ENCODE data around the gene COX6B2.
"Not testable (repeated sequence)": the region's sequence is repeated elsewhere in the genome, so short reads cannot be mapped to it uniquely, and the experiment has no call there.

Gene COX6B2

GRCh38 chr19:55354698-55355212 is at the start of gene COX6B2:
Gene COX6B2, minus strand, starts transcription at chr19:55354719. Its CDS starts 198 bp downstream, at chr19:55354521.
- Histone ChIP-seq H3K9me3 (ENCODE audit: control insufficient read depth, insufficient read depth, low read length) (no peaks in the 10 kb centered on the region), H3K4me3 (ENCODE audit: low read depth, low read length) (peak within 1 kb of the TSS; percentile 59), H3K4me1 (ENCODE audit: control insufficient read depth, insufficient read depth, low read length) (peaks cover 5% of the 10 kb centered on the region), H3K9ac (ENCODE audit: low read depth, low read length) (no peak within 1 kb of the TSS), H3K27me3 (ENCODE audit: control insufficient read depth, insufficient read depth, low read length) (peaks cover 35% of the 10 kb centered on the region), H3K36me3 (ENCODE audit: control insufficient read depth, insufficient read depth, low read length) (peaks cover 12% of the 10 kb centered on the region)

GRCh38 chr19:55402509-55402908 is 48.0 kb upstream of the COX6B2 start:
- H3K4me1 ChIP-seq (ENCODE audit: control insufficient read depth, insufficient read depth, low read length) = peaks cover 5% of the 10 kb centered on the region
- no peak overlapping the region for H3K4me3 ChIP-seq (ENCODE audit: low read depth, low read length)
- no peaks in the 10 kb centered on the region for H3K27me3 ChIP-seq (ENCODE audit: control insufficient read depth, insufficient read depth, low read length)
- no peak overlapping the region for H3K9ac ChIP-seq (ENCODE audit: low read depth, low read length)
- no peaks in the 10 kb centered on the region for H3K9me3 ChIP-seq (ENCODE audit: control insufficient read depth, insufficient read depth, low read length)
- H3K36me3 ChIP-seq (ENCODE audit: control insufficient read depth, insufficient read depth, low read length) = peaks cover 54% of the 10 kb centered on the region

GRCh38 chr19:55401390-55401789 is 46.9 kb upstream of the COX6B2 start:
- H3K4me3 ChIP-seq (ENCODE audit: low read depth, low read length); H3K9me3 ChIP-seq (ENCODE audit: control insufficient read depth, insufficient read depth, low read length); H3K9ac ChIP-seq (ENCODE audit: low read depth, low read length); H3K27me3 ChIP-seq (ENCODE audit: control insufficient read depth, insufficient read depth, low read length); H3K4me1 ChIP-seq (ENCODE audit: control insufficient read depth, insufficient read depth, low read length): not testable (repeated sequence)
- peaks cover 49% of the 10 kb centered on the region for H3K36me3 ChIP-seq (ENCODE audit: control insufficient read depth, insufficient read depth, low read length)

GRCh38 chr19:55400281-55401087 is 46.0 kb upstream of the COX6B2 start:
- H3K36me3 ChIP-seq (ENCODE audit: control insufficient read depth, insufficient read depth, low read length) = peaks cover 40% of the 10 kb centered on the region

GRCh38 chr19:55398200-55398925 is 43.8 kb upstream of the COX6B2 start:
- H3K9ac ChIP-seq (ENCODE audit: low read depth, low read length) = no peak overlapping the region
- no peak overlapping the region for H3K4me3 ChIP-seq (ENCODE audit: low read depth, low read length)
- H3K27me3 ChIP-seq (ENCODE audit: control insufficient read depth, insufficient read depth, low read length) = no peaks in the 10 kb centered on the region
- peaks cover 26% of the 10 kb centered on the region for H3K36me3 ChIP-seq (ENCODE audit: control insufficient read depth, insufficient read depth, low read length)
- no peaks in the 10 kb centered on the region for H3K4me1 ChIP-seq (ENCODE audit: control insufficient read depth, insufficient read depth, low read length)
- H3K9me3 ChIP-seq (ENCODE audit: control insufficient read depth, insufficient read depth, low read length) = no peaks in the 10 kb centered on the region

More at GRCh38 chr19:55400281-55401087, 46.0 kb upstream of the COX6B2 start:
- Histone ChIP-seq H3K9me3 (ENCODE audit: control insufficient read depth, insufficient read depth, low read length) (no peaks in the 10 kb centered on the region), H3K4me1 (ENCODE audit: control insufficient read depth, insufficient read depth, low read length) (no peaks in the 10 kb centered on the region), H3K4me3 (ENCODE audit: low read depth, low read length) (no peak overlapping the region), H3K27me3 (ENCODE audit: control insufficient read depth, insufficient read depth, low read length) (no peaks in the 10 kb centered on the region), H3K9ac (ENCODE audit: low read depth, low read length) (no peak overlapping the region)

GRCh38 chr19:55392820-55393761 is 38.6 kb upstream of the COX6B2 start:
- peaks cover 8% of the 10 kb centered on the region for H3K4me1 ChIP-seq (ENCODE audit: control insufficient read depth, insufficient read depth, low read length)
- no peaks in the 10 kb centered on the region for H3K9me3 ChIP-seq (ENCODE audit: control insufficient read depth, insufficient read depth, low read length)
- no peaks in the 10 kb centered on the region for H3K27me3 ChIP-seq (ENCODE audit: control insufficient read depth, insufficient read depth, low read length)
- H3K4me3 ChIP-seq (ENCODE audit: low read depth, low read length) = peak overlapping the region; percentile 13
- H3K9ac ChIP-seq (ENCODE audit: low read depth, low read length) = no peak overlapping the region
- H3K36me3 ChIP-seq (ENCODE audit: control insufficient read depth, insufficient read depth, low read length) = peaks cover 17% of the 10 kb centered on the region

- Histone ChIP-seq H3K4me1 (ENCODE audit: control insufficient read depth, insufficient read depth, low read length) (peaks cover 15% of the 10 kb centered on the region), H3K9ac (ENCODE audit: low read depth, low read length) (no peak overlapping the region), H3K36me3 (ENCODE audit: control insufficient read depth, insufficient read depth, low read length) (peaks cover 28% of the 10 kb centered on the region), H3K9me3 (ENCODE audit: control insufficient read depth, insufficient read depth, low read length) (no peaks in the 10 kb centered on the region), H3K4me3 (ENCODE audit: low read depth, low read length) (peak overlapping the region; percentile 13), H3K27me3 (ENCODE audit: control insufficient read depth, insufficient read depth, low read length) (no peaks in the 10 kb centered on the region)
These were observed 37.4 kb upstream of the COX6B2 start for GRCh38 chr19:55391702-55392615.

- no peaks in the 10 kb centered on the region for H3K27me3 ChIP-seq (ENCODE audit: control insufficient read depth, insufficient read depth, low read length)
- H3K4me1 ChIP-seq (ENCODE audit: control insufficient read depth, insufficient read depth, low read length) = peaks cover 17% of the 10 kb centered on the region
- no peak overlapping the region for H3K4me3 ChIP-seq (ENCODE audit: low read depth, low read length)
- H3K36me3 ChIP-seq (ENCODE audit: control insufficient read depth, insufficient read depth, low read length) = peaks cover 35% of the 10 kb centered on the region
- no peak overlapping the region for H3K9ac ChIP-seq (ENCODE audit: low read depth, low read length)
- H3K9me3 ChIP-seq (ENCODE audit: control insufficient read depth, insufficient read depth, low read length) = no peaks in the 10 kb centered on the region
These were observed 36.7 kb upstream of the COX6B2 start for GRCh38 chr19:55391191-55391670.

GRCh38 chr19:55390461-55390880 is 36.0 kb upstream of the COX6B2 start:
- peaks cover 40% of the 10 kb centered on the region for H3K36me3 ChIP-seq (ENCODE audit: control insufficient read depth, insufficient read depth, low read length)
- H3K9ac ChIP-seq (ENCODE audit: low read depth, low read length) = no peak overlapping the region
- peaks cover 17% of the 10 kb centered on the region for H3K4me1 ChIP-seq (ENCODE audit: control insufficient read depth, insufficient read depth, low read length)
- no peaks in the 10 kb centered on the region for H3K9me3 ChIP-seq (ENCODE audit: control insufficient read depth, insufficient read depth, low read length)
- no peak overlapping the region for H3K4me3 ChIP-seq (ENCODE audit: low read depth, low read length)
- H3K27me3 ChIP-seq (ENCODE audit: control insufficient read depth, insufficient read depth, low read length) = no peaks in the 10 kb centered on the region

GRCh38 chr19:55389386-55390317 is 35.1 kb upstream of the COX6B2 start:
- Histone ChIP-seq H3K4me1 (ENCODE audit: control insufficient read depth, insufficient read depth, low read length) (peaks cover 17% of the 10 kb centered on the region), H3K4me3 (ENCODE audit: low read depth, low read length) (no peak overlapping the region)

More at GRCh38 chr19:55389386-55390317, 35.1 kb upstream of the COX6B2 start:
- Histone ChIP-seq H3K9ac (ENCODE audit: low read depth, low read length) (peak overlapping the region; percentile 12), H3K9me3 (ENCODE audit: control insufficient read depth, insufficient read depth, low read length) (no peaks in the 10 kb centered on the region), H3K36me3 (ENCODE audit: control insufficient read depth, insufficient read depth, low read length) (peaks cover 40% of the 10 kb centered on the region), H3K27me3 (ENCODE audit: control insufficient read depth, insufficient read depth, low read length) (no peaks in the 10 kb centered on the region)
